ENCODE measurements around the gene OR1F1.

DNA sequence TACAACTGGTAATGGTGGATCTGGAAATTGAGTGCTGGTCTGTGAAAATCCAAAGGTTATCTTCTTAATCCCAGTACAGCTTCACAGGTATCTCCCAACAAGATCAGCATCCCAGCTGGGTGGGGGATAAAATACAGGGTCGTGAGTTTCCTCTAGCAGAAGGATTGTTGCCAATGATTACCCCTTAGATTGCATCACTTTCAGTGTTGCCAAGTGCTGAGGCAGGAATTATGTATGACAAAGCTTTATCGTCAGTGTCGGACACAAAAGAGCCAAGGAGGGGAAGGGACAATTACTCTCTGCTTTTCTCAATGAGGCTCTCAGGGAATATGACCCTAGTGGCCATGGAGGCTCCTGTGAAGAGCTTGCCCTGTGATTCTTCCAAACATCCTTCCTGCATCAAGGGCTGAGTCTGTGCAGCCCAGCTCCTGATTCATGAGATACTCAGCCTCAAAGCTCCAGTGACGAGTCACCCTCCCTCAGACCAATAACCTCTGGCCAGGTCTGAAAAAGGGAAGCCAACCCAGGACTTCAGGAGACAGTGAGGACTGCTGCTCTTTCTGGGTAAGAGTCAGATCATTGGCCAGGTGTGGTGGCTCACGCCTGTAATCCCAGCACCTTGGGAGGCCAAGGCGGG, 15.0 kb downstream of the OR1F1 start:
- TF ChIP-seq, protein P1, sequence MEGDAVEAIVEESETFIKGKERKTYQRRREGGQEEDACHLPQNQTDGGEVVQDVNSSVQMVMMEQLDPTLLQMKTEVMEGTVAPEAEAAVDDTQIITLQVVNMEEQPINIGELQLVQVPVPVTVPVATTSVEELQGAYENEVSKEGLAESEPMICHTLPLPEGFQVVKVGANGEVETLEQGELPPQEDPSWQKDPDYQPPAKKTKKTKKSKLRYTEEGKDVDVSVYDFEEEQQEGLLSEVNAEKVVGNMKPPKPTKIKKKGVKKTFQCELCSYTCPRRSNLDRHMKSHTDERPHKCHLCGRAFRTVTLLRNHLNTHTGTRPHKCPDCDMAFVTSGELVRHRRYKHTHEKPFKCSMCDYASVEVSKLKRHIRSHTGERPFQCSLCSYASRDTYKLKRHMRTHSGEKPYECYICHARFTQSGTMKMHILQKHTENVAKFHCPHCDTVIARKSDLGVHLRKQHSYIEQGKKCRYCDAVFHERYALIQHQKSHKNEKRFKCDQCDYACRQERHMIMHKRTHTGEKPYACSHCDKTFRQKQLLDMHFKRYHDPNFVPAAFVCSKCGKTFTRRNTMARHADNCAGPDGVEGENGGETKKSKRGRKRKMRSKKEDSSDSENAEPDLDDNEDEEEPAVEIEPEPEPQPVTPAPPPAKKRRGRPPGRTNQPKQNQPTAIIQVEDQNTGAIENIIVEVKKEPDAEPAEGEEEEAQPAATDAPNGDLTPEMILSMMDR (IDR thresholded peaks at IDR 0.05) = no peak
- TF ChIP-seq POLR2A (IDR thresholded peaks at IDR 0.05) = no peak

Data from uterus (tissue), 2 donors.